Fibroblast of villous mesenchyme (primary cell): Measurements from ENCODE around the gene GLRB. TPM values are rescaled to one million over a fixed set of nuclear protein-coding genes. Genes with fewer than 3 reads are reported as not detected.

Experiments
- DNase-seq: peaks from one replicate; pipeline ENCODE4 v3.0.0-alpha.2; 2010; ENCODE audit warnings: low read depth
- H3K4me3 ChIP-seq: 2 replicates; pipeline ENCODE4 v1.5.1; 2011; ENCODE audit warnings: low read depth, mild to moderate bottlenecking, low read length
- total RNA-seq: library from RNA; depleted of rRNA; stranded (reverse); fragments of >200 nt; gene quantifications from 2 replicates; pipeline ENCODE4 v1.2.3, GENCODE V29; 2012
- TF ChIP-seq, protein P1 (sequence below): IDR thresholded peaks from 2 replicates; pipeline ENCODE4 v1.5.1; 2012; ENCODE audit warnings: low read depth, mild to moderate bottlenecking, low read length; ENCODE audit not compliant: insufficient read depth

The GLRB gene
- total RNA-seq, 1 donor, result 16.4 TPM

DNA sequence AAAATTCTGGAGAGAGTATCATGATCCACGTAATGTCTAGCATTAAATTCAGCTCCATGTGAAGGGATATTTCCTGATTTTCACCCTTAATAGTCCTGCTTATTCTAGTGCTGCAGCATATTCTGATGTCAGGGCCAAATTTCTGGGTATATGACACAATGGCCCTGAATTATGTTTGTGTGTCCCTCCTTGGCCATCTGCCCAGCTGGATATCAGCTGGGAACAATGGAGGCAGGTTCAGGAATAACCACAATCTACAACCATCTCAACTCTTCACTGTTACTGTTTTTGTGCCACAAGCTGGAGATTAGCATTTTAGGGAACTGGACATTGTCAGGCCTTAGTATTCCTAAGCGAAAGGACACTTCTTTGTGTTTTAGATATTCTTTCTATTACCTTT is 3.5 kb downstream of the GLRB start:
- TF ChIP-seq, protein P1, sequence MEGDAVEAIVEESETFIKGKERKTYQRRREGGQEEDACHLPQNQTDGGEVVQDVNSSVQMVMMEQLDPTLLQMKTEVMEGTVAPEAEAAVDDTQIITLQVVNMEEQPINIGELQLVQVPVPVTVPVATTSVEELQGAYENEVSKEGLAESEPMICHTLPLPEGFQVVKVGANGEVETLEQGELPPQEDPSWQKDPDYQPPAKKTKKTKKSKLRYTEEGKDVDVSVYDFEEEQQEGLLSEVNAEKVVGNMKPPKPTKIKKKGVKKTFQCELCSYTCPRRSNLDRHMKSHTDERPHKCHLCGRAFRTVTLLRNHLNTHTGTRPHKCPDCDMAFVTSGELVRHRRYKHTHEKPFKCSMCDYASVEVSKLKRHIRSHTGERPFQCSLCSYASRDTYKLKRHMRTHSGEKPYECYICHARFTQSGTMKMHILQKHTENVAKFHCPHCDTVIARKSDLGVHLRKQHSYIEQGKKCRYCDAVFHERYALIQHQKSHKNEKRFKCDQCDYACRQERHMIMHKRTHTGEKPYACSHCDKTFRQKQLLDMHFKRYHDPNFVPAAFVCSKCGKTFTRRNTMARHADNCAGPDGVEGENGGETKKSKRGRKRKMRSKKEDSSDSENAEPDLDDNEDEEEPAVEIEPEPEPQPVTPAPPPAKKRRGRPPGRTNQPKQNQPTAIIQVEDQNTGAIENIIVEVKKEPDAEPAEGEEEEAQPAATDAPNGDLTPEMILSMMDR, result no peak
- H3K4me3 ChIP-seq, result no peak overlapping the region
- DNase-seq, result no peak

GRCh38 chr4:157080605-157081004 is 4.7 kb downstream of the GLRB start:
- TF ChIP-seq, protein P1, result no peak
- H3K4me3 ChIP-seq, result no peak overlapping the region
- peak; percentile 42 for DNase-seq

- no peak for DNase-seq
- no peak overlapping the region for H3K4me3 ChIP-seq
- TF ChIP-seq, protein P1, result no peak
These were observed 19.8 kb downstream of the GLRB start for GRCh38 chr4:157095716-157096115.

GRCh38 chr4:157096439-157096838 is 20.5 kb downstream of the GLRB start:
- TF ChIP-seq, protein P1, result no peak
- H3K4me3 ChIP-seq, result no peak overlapping the region
- no peak for DNase-seq

DNA sequence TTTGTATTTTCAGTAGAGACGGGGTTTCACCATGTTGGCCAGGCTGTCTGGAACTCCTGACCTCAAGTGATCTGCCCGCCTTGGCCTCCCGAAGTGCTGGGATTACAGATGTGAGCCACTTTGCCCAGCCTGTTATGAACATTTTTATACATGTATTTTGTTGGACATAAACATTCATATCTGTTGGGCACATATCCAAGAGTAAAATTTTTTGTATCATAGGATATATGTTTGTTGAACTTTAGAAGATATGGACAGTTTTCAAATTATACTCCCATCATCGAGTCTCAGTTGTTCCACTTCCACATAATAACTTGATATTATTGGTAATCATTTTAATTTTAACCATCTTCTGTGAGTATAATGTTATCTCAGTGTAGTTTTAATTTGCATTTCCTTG is 23.6 kb downstream of the GLRB start:
- no peak for DNase-seq
- TF ChIP-seq, protein P1, result no peak
- H3K4me3 ChIP-seq, result no peak overlapping the region

DNA sequence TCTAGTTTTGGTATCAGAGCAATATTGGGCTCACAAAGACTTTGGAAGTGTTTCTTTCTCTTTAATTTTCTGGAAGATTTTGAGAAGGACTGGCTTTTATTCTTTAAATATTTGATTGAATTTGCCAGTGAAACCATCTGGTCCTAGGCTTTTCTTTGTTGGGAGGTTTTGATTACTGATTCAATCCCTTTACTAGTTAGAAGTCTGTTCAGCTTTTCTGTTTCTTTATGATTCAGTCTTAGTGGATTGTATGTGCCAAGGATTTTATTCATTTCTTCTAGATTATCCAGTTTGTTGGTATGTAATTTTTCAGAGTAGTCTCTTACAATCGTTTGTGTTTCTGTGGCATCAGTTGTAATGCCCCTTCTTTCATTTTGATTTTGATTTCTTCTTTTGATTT is 28.6 kb downstream of the GLRB start:
- no peak for DNase-seq
- TF ChIP-seq, protein P1, result no peak
- no peak overlapping the region for H3K4me3 ChIP-seq

DNA sequence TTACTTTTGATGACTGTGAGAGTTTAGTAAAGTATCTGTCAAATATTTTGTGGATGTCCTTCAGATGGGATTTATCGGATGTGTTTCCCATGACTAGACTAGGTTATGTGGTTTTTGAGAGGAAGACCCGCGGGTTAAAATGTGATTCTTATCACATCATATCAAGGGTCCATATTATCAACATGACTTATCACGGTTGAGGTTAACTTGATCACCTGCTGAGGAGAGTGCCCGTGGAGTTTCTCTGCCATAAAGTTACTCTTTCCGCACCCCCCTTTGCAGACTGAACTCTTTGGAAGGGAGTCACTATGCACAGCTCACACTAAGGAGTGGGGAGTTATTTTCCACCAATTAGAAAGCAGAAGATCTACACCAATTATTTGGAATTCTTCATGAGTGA is 38.7 kb downstream of the GLRB start:
- no peak overlapping the region for H3K4me3 ChIP-seq
- TF ChIP-seq, protein P1, result no peak
- DNase-seq, result no peak
